Measurements from ENCODE around the gene DYNC1LI1.
A peak's percentile ranks its signal among the peaks of the same experiment; 100 is the strongest.

Gene DYNC1LI1

DNA sequence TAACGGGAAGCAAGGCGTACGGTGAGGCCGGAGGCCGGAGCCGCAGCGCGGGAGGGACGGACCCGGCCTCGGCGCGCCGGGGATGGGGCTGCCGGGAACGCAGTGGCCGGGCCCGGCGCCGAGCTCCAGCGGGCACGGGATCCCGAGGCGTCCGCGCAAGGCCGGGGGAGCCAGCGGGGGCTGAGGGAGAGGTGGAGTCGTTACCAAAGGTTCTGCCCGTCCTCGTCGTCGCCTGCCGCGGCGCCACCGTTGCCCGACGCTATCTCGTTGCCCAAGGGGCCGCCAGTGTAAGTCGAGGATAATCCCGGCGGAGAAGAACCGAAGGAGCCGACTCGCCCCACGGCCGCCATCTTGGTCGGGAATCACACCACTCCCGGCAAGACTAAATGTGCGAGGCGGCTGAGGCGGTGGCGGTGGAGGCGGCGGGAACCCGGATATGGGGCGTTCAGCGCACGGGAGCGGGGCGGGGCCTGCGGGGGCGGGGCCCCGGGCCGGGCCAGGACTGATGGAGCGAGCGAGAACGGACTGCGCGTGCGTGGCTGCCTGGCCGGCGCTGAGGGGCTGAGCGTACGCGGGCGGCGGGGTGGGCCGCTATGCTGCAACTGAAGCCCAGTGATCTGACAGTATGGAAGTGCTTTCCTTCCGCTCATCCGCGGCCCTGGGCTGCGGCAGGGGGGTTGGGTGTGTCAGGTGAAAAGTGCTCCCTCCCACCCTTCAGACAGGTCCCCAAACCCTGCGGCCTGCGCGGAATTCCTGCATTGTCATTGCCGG, at the start of gene DYNC1LI1:
Gene DYNC1LI1 (minus strand): TSS at position 438 of the 771 bp plus-strand sequence. CDS start 88 bp downstream, at position 350.
- Histone ChIP-seq H3K79me2 (ENCODE audit: insufficient read depth, low read length) (peaks cover 57% of the 10 kb centered on the region), H3K27me3 (ENCODE audit: insufficient read depth, low read length, poor library complexity) (no peaks in the 10 kb centered on the region), H3K36me3 (ENCODE audit: insufficient read depth, low read length) (peaks cover 24% of the 10 kb centered on the region), H2AFZ (ENCODE audit: low read depth, low read length) (peak within 1 kb of the TSS; percentile 82), H3K4me2 (ENCODE audit: insufficient read depth, low read length) (peak within 1 kb of the TSS; percentile 91), H4K20me1 (ENCODE audit: insufficient read depth, low read length) (peaks cover 14% of the 10 kb centered on the region), H3K9ac (ENCODE audit: low read depth, low read length) (peak within 1 kb of the TSS; percentile 98), H3K4me1 (ENCODE audit: insufficient read depth, low read length) (peaks cover 42% of the 10 kb centered on the region), H3K27ac (ENCODE audit: low read length) (peak within 1 kb of the TSS; percentile 85), H3K4me3 (ENCODE audit: low read depth in 1 of 2, low read length in 2 of 2) (peak within 1 kb of the TSS; percentile 77 to 99), H3K9me3 (ENCODE audit: insufficient read depth, low read length, severe bottlenecking) (no peaks in the 10 kb centered on the region)
- ATAC-seq (ENCODE audit: insufficient read depth, low read depth) (peak; percentile 92), DNase-seq (peak; percentile 97)
- no peak for TF ChIP-seq EZH2 (IDR thresholded peaks at IDR 0.05; ENCODE audit: borderline replicate concordance, low read depth, low read length, severe bottlenecking)
- TF ChIP-seq, protein P1, sequence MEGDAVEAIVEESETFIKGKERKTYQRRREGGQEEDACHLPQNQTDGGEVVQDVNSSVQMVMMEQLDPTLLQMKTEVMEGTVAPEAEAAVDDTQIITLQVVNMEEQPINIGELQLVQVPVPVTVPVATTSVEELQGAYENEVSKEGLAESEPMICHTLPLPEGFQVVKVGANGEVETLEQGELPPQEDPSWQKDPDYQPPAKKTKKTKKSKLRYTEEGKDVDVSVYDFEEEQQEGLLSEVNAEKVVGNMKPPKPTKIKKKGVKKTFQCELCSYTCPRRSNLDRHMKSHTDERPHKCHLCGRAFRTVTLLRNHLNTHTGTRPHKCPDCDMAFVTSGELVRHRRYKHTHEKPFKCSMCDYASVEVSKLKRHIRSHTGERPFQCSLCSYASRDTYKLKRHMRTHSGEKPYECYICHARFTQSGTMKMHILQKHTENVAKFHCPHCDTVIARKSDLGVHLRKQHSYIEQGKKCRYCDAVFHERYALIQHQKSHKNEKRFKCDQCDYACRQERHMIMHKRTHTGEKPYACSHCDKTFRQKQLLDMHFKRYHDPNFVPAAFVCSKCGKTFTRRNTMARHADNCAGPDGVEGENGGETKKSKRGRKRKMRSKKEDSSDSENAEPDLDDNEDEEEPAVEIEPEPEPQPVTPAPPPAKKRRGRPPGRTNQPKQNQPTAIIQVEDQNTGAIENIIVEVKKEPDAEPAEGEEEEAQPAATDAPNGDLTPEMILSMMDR (IDR thresholded peaks at IDR 0.05; ENCODE audit: borderline replicate concordance, extremely low read depth, low read length, poor library complexity, severe bottlenecking): no peak

DNA sequence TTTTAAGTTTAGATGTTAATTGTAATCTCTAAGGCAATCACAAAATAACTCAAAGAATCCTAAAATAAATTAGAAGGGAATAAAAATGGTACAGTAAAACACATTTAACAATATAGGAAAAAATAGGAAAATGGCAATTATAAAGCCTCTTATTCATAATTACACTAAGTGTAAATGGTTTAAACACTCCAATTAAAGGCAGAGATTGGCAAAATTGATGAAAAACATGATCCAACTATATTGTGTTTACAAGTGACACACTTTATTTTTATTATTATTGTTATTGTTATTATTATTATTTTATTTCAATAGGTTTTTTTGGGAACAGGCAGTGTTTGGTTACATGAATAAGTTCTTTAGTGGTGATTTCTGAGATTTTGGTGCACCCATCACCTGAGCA, 48.7 kb upstream of the DYNC1LI1 start:
- Histone ChIP-seq H3K79me2 (ENCODE audit: insufficient read depth, low read length) (no peaks in the 10 kb centered on the region), H4K20me1 (ENCODE audit: insufficient read depth, low read length) (no peaks in the 10 kb centered on the region), H3K9me3 (ENCODE audit: insufficient read depth, low read length, severe bottlenecking) (peaks cover 5% of the 10 kb centered on the region), H3K36me3 (ENCODE audit: insufficient read depth, low read length) (no peaks in the 10 kb centered on the region), H3K4me1 (ENCODE audit: insufficient read depth, low read length) (no peaks in the 10 kb centered on the region), H2AFZ (ENCODE audit: low read depth, low read length) (no peak overlapping the region), H3K27me3 (ENCODE audit: insufficient read depth, low read length, poor library complexity) (no peaks in the 10 kb centered on the region), H3K4me2 (ENCODE audit: insufficient read depth, low read length) (no peak overlapping the region), H3K9ac (ENCODE audit: low read depth, low read length) (no peak overlapping the region), H3K27ac (ENCODE audit: low read length) (no peak overlapping the region), H3K4me3 (ENCODE audit: low read depth in 1 of 2, low read length in 2 of 2) (no peak overlapping the region)
- TF ChIP-seq, protein P1 (IDR thresholded peaks at IDR 0.05; ENCODE audit: borderline replicate concordance, extremely low read depth, low read length, poor library complexity, severe bottlenecking): no peak
- TF ChIP-seq EZH2 (IDR thresholded peaks at IDR 0.05; ENCODE audit: borderline replicate concordance, low read depth, low read length, severe bottlenecking): no peak
- ATAC-seq (ENCODE audit: insufficient read depth, low read depth) (no peak), DNase-seq (no peak)

DNA sequence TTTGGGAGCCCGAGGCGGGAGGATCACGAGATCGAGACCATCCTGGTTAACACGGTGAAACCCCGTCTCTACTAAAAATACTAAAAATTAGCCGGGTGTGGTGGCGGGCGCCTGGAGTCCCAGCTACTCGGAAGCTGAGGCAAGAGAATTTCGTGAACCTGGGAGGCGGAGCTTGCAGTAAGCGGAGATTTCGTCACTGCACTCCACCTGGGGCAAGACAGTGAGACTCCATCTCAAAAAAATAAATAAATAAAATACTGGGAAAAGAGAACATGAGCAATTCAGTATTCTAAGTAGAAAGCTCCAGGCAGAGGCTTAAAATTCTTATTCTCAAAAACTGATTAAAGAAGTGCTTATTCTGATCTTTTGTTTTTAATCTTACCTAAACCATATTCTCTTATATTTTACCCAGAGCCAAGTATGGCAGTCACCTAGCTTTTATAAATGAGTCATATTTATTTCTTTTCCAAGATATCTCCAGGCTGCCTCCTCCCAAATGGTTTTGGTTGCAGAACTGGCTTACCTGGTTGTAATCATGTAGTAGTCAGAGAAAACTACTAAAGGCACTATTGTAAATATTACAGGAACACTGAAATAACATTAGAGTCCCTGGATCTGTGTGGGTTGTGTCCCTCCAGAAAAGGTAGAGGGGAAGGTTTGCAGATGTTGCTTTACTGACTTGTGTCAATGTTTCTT, 45.8 kb upstream of the DYNC1LI1 start:
- Histone ChIP-seq H3K27me3 (ENCODE audit: insufficient read depth, low read length, poor library complexity) (no peaks in the 10 kb centered on the region), H3K79me2 (ENCODE audit: insufficient read depth, low read length) (no peaks in the 10 kb centered on the region), H3K9me3 (ENCODE audit: insufficient read depth, low read length, severe bottlenecking) (peaks cover 5% of the 10 kb centered on the region), H4K20me1 (ENCODE audit: insufficient read depth, low read length) (no peaks in the 10 kb centered on the region), H3K36me3 (ENCODE audit: insufficient read depth, low read length) (no peaks in the 10 kb centered on the region), H3K27ac (ENCODE audit: low read length) (no peak overlapping the region), H3K4me1 (ENCODE audit: insufficient read depth, low read length) (no peaks in the 10 kb centered on the region), H3K4me2 (ENCODE audit: insufficient read depth, low read length) (no peak overlapping the region), H3K9ac (ENCODE audit: low read depth, low read length) (no peak overlapping the region), H3K4me3 (ENCODE audit: low read depth in 1 of 2, low read length in 2 of 2) (no peak overlapping the region), H2AFZ (ENCODE audit: low read depth, low read length) (no peak overlapping the region)
- TF ChIP-seq, protein P1 (IDR thresholded peaks at IDR 0.05; ENCODE audit: borderline replicate concordance, extremely low read depth, low read length, poor library complexity, severe bottlenecking): no peak
- no peak for TF ChIP-seq EZH2 (IDR thresholded peaks at IDR 0.05; ENCODE audit: borderline replicate concordance, low read depth, low read length, severe bottlenecking)
- ATAC-seq (ENCODE audit: insufficient read depth, low read depth): no peak
- DNase-seq: no peak
